ENCODE data around the gene GRHL3.

GRCh38 chr1:24360681-24361080 lies 41.5 kb downstream of the GRHL3 start:
- no peak for TF ChIP-seq CTCF (IDR thresholded peaks at IDR 0.05)
- no peak for TF ChIP-seq ZFX (IDR thresholded peaks at IDR 0.05; ENCODE audit: borderline replicate concordance)

Measured in 22Rv1 (cell line).